ENCODE measurements around the gene ACSF3. TPM values are rescaled to one million over a fixed set of nuclear protein-coding genes. Genes with fewer than 3 reads are reported as not detected.

ACSF3 gene
- total and polyA plus RNA-seq, 2 experiments from 2014 or later, result 27.6 to 32.2 TPM

DNA sequence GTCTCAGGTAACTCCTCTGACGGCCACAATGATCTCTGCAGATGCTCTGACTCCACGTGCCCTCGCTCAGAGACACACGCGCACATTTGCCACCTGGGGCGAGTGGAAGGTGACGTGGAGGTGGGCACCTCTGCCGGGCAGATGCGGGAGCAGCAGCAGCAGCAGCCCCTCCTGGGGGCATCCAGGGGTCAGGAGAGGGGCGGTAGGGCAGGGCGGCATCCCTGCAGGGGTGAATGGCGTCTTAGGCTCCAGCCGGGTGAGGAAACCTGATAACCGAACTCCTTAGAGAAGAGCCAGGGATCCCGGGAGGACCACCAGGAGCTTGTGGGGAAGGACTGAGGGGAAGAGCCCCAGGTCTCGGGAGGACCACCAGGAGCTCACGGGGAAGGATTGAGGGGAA lies 43.3 kb downstream of the ACSF3 start:
- no peaks in the 10 kb centered on the region for H3K36me3 ChIP-seq
- no peak for DNase-seq (ENCODE audit: low read depth in 1 of 2, low spot score in 1 of 2)
- TF ChIP-seq, protein P1, sequence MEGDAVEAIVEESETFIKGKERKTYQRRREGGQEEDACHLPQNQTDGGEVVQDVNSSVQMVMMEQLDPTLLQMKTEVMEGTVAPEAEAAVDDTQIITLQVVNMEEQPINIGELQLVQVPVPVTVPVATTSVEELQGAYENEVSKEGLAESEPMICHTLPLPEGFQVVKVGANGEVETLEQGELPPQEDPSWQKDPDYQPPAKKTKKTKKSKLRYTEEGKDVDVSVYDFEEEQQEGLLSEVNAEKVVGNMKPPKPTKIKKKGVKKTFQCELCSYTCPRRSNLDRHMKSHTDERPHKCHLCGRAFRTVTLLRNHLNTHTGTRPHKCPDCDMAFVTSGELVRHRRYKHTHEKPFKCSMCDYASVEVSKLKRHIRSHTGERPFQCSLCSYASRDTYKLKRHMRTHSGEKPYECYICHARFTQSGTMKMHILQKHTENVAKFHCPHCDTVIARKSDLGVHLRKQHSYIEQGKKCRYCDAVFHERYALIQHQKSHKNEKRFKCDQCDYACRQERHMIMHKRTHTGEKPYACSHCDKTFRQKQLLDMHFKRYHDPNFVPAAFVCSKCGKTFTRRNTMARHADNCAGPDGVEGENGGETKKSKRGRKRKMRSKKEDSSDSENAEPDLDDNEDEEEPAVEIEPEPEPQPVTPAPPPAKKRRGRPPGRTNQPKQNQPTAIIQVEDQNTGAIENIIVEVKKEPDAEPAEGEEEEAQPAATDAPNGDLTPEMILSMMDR (IDR thresholded peaks at IDR 0.05; ENCODE audit: low read depth, low read length), result no peak
- no peak overlapping the region for H3K27ac ChIP-seq
- H3K9me3 ChIP-seq (ENCODE audit: low read depth), result no peaks in the 10 kb centered on the region
- no peaks in the 10 kb centered on the region for H3K4me1 ChIP-seq (ENCODE audit: low read depth)
- H3K4me3 ChIP-seq, result no peak overlapping the region
- H3K27me3 ChIP-seq, result no peaks in the 10 kb centered on the region

DNA sequence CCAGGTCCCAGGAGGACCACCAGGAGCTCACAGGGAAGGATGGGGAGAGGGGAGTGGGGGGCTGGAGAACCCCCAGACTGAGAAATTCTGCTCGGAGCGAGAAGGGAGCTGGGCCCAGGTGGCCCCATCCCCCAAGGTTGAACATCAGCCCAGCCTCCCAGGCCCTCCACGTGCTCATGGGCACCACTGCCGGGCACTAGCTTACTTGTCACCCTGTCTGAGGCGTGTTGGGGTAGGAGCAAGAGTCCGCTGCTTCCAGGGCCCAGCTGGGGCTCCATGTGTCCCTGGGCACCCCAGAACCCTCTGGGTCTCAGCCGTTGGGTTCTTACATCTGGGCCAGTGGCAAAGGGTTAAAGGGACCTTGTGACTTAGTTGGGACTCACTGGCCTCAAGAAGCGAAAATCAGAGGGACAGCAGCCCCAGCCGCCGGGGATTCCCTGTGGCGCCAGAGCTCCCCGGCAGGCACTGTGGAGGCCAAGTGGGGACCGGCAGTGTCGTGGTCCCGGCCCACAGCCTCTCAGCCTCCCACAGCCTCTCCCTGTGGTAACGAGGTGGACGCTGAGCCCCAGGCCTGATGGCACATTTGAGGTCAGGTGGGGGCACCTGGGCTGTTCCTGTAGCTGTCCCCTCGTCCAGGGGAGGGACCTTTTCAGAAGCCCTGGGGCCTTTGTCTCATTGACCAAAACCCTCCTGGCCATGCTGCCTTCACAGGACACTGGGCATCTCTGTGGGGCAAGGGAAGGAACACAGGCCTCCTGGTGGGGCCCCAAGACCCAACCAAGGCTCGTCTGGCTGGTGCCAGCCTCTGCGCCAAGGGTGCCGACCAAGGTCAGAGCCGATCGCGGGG lies 44.2 kb downstream of the ACSF3 start:
- Histone ChIP-seq H3K36me3 (no peaks in the 10 kb centered on the region), H3K4me3 (no peak overlapping the region), H3K27ac (no peak overlapping the region), H3K27me3 (no peaks in the 10 kb centered on the region), H3K9me3 (ENCODE audit: low read depth) (no peaks in the 10 kb centered on the region), H3K4me1 (ENCODE audit: low read depth) (no peaks in the 10 kb centered on the region)
- no peak for DNase-seq (ENCODE audit: low read depth in 1 of 2, low spot score in 1 of 2)
- TF ChIP-seq, protein P1 (IDR thresholded peaks at IDR 0.05; ENCODE audit: low read depth, low read length), result no peak

DNA sequence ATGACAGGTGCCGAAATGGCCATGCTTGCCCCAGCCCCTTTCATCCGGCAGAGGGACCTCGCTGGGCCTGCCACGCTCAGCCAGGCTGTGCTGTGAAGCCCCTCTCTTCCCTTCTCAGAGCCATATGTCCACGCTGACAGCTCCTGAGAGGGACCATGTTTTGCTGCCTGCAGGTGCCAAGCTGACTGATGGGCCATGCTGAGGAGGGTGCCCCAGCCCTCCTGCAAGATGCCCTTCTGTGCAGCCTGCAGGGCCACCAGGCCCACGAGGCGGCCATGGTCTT lies 44.8 kb downstream of the ACSF3 start:
- TF ChIP-seq, protein P1 (IDR thresholded peaks at IDR 0.05; ENCODE audit: low read depth, low read length), result no peak
- Histone ChIP-seq H3K4me1 (ENCODE audit: low read depth) (no peaks in the 10 kb centered on the region), H3K27me3 (no peaks in the 10 kb centered on the region), H3K9me3 (ENCODE audit: low read depth) (no peaks in the 10 kb centered on the region), H3K27ac (no peak overlapping the region), H3K4me3 (no peak overlapping the region), H3K36me3 (no peaks in the 10 kb centered on the region)
- no peak for DNase-seq (ENCODE audit: low read depth in 1 of 2, low spot score in 1 of 2)

DNA sequence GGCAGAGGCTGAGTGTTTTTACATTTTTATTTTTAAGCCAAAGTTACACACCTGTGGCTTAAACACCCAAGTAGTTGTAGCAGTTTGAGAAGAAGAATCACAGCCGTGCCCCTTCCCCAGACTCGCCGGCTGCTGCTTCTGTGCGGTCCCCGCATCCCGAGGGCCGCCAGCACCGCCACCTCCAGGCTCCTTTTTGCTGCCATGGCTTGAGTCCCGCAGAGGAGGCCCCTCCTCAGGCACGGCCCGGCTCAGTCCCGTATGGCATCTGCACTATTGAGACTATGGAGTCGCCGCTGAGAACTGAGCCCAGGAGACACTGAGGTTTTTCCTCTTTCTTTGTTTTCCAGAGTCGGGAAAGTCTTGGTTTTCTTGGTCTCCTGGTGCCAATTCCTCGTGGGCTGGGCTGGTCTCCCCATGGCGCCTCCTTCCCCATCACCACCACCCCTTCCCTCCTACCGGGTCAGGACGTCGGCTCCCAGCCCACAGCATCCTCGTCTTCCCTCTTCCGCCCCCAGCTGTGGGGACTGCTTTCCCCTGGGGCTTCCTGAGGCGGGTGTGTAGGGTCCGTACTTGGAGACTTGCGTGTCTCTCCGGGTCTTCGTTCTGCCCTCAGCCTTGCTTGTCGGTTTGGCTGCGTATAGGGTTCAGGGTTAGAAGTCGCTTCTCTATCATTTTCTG lies 45.3 kb downstream of the ACSF3 start:
- Histone ChIP-seq H3K9me3 (ENCODE audit: low read depth) (no peaks in the 10 kb centered on the region), H3K4me1 (ENCODE audit: low read depth) (no peaks in the 10 kb centered on the region), H3K36me3 (no peaks in the 10 kb centered on the region), H3K27ac (no peak overlapping the region), H3K4me3 (no peak overlapping the region), H3K27me3 (no peaks in the 10 kb centered on the region)
- DNase-seq (ENCODE audit: low read depth in 1 of 2, low spot score in 1 of 2), result no peak
- TF ChIP-seq, protein P1 (IDR thresholded peaks at IDR 0.05; ENCODE audit: low read depth, low read length), result no peak

DNA sequence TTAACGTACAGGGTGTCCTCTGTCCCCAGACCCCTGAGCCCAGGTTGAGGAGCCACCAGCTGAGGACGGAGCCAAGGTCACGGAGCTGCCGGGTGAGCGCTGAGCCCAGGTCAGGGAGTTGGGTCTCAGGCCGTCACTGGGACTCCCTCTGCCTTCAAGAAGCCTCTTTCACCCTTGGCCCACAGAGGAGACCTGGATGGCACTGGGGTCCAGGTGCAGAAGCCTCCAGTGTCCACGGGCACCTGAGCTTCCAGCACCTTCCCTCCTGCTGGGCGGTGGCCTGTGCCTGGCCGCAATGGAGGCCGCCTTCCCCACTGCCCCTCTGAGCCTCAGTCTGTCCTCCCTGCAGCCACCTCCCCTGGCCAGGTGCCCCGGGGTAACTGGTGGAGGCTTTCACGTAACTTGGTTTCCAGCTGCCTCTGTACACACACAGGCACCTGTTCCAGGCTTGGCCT lies 46.3 kb downstream of the ACSF3 start:
- DNase-seq (ENCODE audit: low read depth in 1 of 2, low spot score in 1 of 2), result no peak
- H3K4me1 ChIP-seq (ENCODE audit: low read depth), result no peaks in the 10 kb centered on the region
- H3K27me3 ChIP-seq, result no peaks in the 10 kb centered on the region
- H3K36me3 ChIP-seq, result no peaks in the 10 kb centered on the region
- H3K27ac ChIP-seq, result no peak overlapping the region
- no peaks in the 10 kb centered on the region for H3K9me3 ChIP-seq (ENCODE audit: low read depth)
- no peak overlapping the region for H3K4me3 ChIP-seq
- TF ChIP-seq, protein P1 (IDR thresholded peaks at IDR 0.05; ENCODE audit: low read depth, low read length), result no peak
